HG03196 (cell line): ENCODE measurements around the gene MEOX1.
"Not testable (repeated sequence)": the region's sequence is repeated elsewhere in the genome, so short reads cannot be mapped to it uniquely, and the experiment has no call there.

Experiments
- ATAC-seq: cut with Tn5 transposase; IDR thresholded peaks from one replicate; pipeline ENCODE4 v1.9.1; 2021; ENCODE audit not compliant: unreplicated experiment

The MEOX1 gene

GRCh38 chr17:43620581-43620980 is 41.1 kb downstream of the MEOX1 start:
- no peak for ATAC-seq

- ATAC-seq: no peak
Observed at GRCh38 chr17:43620147-43620546, 41.6 kb downstream of the MEOX1 start.

GRCh38 chr17:43619705-43620104 is 42.0 kb downstream of the MEOX1 start:
- no peak for ATAC-seq

GRCh38 chr17:43618276-43618675 is 43.4 kb downstream of the MEOX1 start:
- no peak for ATAC-seq

GRCh38 chr17:43616852-43617251 is 44.9 kb downstream of the MEOX1 start:
- no peak for ATAC-seq

DNA sequence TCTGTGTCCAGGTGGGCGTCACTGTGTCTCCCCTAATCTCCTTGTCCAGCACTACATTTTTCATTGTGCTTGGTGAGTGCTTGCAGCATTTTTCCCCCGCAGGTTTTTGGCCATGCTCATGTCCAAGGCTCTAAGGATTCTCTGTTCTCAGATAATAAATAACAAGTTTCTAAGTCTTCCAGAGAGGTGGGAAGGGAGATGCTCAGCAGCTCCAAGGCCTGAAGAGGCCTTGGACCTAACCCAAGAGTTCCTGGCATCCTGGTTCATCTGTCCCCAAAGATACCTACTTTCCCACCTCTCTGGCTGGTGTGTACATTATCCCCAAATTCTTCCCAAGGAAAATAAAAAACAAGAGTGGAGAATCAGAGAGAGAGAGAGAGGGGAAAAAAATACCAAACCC is 45.3 kb downstream of the MEOX1 start:
- no peak for ATAC-seq

DNA sequence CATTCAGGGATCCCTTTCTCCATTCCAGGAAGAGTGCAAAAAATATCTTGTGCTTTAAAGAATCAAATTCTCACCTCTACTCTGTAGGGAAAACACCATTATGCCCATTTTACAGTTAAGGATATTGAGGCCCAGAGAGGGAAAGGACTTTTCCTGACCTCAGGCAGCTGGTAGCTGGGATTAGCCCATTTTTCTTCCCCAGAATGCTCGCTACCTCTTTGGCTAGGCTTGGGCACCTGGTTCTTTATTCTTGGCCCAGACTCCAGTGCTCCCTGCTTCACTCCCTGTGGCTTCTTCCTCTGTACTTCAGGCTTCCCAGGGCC is 45.7 kb downstream of the MEOX1 start:
- ATAC-seq: no peak

DNA sequence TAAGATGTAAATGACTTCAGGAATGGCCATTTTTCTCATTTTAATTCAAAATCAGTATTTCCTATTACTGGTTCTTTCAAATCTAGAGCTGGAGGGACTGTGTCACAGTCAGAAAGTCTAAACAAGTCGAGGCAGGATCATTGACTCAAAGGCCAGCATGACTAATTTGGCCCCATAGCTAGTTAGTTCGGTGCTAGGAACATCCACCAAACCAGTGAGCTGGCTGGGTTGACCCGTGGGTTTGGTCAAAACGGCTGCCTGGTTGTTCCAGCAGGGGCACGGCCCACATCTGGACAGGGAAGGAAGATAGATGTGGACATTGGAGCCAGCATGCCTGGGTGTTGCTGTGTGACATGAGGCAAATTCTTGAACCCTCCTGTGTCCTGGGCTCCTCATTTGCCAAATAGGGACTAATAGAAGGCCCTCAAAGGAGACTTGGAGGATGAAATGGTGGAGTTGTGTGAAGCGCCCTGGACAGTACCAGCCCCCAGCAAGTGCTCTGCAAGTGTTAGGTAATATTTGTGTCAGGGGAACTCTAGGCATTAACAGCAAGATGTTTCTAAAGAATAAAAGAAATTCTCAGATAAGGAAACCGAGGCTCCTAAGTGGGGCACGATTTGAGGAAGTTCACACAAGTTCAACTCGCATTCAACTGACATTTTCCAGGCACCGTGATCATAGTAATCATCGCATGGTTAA is 46.2 kb downstream of the MEOX1 start:
- ATAC-seq: no peak

DNA sequence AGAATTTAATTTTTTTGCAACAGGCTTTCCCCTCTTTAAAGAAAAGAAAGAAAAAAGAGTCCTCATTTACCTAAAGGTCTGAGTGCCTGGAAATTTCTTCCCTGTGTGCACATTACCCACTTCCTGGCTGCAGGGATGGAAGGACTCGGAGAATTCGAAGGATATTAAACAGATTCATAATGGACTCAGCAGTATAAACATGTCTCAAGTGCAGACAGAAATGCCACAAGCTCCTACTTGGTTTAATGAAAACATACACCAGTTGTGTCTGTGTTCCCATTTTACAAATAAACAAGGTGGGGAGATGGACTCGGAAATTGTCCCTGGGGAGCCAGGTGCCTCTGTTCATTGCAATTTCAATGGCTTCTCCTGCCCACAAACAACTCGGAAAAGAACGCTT is 47.2 kb downstream of the MEOX1 start:
- no peak for ATAC-seq

GRCh38 chr17:43613917-43614316 is 47.8 kb downstream of the MEOX1 start:
- no peak for ATAC-seq

DNA sequence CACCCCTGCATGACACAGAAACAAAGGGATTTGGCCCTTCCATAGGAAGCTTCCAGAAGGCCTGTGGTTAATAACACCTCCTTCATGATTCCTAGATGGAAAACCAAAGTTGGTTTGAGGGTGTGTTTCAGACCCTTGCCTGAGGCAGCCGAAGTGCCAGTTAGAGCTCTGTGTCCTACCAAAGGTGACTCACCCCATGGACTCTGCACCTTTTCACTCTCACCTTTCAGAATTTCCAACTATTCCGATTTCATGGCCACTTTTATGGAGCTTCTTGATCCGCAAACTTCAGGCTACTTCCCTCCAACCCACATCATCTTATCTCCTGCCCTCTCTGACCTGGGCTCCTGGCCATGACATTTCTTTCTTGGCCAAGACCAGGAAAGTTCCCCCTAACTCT is 49.2 kb downstream of the MEOX1 start:
- ATAC-seq: no peak

- no peak for ATAC-seq
Observed at GRCh38 chr17:43611230-43611969, 50.3 kb downstream of the MEOX1 start.

DNA sequence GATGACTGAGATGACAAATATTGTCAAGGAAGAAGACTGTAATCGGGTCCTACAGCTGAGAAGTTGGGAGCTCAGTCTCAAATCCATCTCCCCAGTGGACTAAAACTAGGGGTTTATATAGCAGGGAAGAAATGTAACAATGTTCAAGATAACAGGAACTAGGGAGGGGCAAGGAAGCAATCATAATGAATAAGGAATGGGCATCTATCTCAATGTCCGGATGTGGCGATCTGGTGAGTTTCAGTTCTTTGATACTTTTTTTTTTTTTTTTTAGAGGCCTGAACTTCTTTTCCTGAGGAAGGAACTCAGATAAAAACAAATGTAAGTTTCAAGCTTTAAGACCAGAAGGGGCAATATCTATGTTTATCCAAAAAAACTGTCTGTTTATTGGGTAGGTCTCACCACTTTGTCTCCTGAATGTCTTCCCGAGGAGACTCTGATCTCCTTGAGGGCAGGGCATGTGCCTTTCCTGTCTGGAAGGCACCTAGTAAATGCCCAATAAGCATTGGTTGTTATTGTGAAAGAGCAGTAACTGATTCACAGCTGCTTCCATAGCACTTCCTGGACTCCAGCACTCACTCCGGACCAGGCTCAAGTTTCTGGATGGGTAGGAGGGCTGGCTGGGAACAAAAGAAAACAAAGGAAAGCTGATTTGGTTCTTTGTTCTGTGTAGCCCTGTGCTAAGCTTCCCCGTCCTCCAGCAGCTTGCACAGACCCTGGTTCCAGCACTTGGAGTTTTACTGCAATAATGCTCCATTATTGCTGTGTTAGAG is 51.9 kb downstream of the MEOX1 start:
- no peak for ATAC-seq

DNA sequence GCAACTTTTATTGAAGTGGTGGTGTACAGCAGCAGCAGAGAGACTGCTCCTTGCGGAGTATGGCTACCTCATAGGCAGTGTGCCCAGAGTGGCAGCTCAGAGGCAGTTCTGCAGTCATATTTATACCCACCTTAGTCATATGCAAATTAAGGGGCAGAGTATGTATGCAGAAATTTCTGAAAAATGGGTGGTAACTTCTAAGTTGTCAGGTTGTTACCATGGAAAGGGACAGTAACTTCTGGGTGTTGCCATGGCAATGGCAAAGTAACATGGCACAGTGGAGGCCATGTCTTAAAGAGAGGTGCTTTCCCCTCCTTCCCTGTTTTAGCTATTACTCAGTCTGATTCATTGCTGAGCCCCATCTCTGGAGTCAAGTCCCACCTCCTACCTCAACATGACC is 53.4 kb downstream of the MEOX1 start:
- no peak for ATAC-seq

DNA sequence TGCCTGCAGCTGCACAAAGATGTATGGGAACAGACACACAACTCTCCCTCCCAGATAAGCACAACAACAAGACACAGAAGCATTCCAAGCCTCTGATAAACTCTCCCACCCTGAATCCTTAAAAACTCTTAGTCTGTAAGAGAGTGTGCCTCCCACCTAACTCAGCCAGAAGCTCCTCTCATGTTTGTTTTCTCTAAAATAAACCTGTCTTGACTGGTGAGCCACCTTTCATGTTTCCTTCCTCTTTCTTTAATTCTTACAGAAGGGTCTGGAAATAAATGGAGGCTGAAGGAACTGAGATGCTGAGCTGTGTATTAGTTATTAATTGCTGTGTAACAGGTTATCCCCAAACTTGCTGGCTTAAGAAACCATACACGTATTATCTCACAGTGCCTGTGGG is 57.2 kb downstream of the MEOX1 start:
- no peak for ATAC-seq

DNA sequence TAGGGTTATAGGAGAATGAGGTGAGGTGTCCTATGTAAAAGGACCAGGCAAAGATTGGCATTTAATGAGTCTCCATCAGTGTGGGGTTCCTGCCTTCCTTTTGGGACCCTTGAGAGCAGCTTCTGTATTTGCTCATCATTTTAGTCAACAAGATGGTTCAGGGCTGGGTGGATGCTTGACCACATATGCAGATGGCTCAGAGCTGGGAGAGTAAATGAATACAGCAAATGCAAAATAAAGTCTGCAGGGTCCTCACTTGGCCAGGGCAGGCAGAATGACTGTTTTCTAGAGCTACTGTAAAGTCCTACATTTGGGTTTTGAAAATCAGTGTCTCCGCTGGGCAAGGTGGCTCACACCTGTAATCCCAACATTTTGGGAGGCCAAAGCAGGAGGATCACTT is 58.4 kb downstream of the MEOX1 start:
- ATAC-seq: no peak

DNA sequence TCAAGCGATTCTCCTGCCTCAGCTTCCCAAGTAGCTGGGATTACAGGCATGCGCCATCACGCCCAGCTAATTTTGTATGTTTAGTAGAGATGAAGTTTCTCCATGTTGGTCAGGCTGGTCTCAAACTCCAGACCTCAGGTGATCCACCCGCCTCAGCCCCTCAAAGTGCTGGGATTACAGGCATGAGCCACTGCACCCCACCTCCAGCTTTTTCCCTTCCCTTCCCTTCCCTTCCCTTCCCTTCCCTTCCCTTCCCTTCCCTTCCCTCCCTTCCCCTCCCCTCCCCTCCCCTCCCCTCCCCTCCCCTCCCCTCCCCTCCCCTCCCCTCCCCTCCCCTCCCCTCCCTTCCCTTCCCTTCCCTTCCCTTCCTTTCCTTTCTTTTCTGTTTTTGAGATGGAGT is 59.2 kb downstream of the MEOX1 start:
- ATAC-seq: not testable (repeated sequence)

- ATAC-seq: no peak
Observed at GRCh38 chr17:43601280-43602039, 60.3 kb downstream of the MEOX1 start.

DNA sequence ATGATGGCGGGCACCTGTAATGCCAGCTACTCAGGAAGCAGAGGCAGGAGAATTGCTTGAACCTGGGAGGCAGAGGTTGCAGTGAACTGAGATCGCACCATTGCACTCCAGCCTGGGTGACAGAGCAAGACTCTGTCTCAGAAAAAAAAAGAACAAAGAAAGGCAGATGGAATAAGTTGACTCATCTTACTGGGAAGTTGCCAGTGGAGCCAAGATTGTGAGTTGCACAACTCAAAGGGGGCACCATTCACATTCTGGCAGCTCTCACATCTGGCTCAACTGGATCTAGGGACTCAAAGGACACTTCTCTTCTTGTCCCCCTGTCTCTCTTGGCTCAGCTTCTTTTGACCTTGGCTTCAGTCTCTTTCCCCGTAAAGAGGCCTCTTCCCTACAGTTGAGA is 61.9 kb downstream of the MEOX1 start:
- no peak for ATAC-seq

DNA sequence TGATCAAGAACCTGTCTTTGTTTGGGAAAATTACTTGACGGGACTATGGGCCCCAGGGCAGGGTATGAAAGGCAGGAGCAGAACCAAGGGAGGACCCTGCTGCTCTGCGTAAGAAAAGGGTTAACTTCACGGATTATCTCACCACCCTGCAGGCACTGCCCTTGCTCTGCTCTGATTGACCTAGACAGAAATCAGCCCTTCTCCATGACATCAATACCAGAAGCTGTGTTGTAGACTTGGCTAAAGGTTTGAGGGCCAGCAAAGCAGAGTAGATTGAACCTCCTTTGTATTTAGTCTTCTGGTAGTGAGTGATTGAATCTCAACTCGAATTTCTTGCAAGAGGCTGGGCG is 62.7 kb downstream of the MEOX1 start:
- ATAC-seq: no peak

- ATAC-seq: no peak
Observed at GRCh38 chr17:43598357-43599045, 63.2 kb downstream of the MEOX1 start.
